ENCODE data around the gene TFCP2.

Gene TFCP2

GRCh38 chr12:51162217-51162616 lies 10.7 kb downstream of the TFCP2 start:
- no peak for DNase-seq (ENCODE audit: extremely low read depth, insufficient read length)
- H3K36me3 ChIP-seq (ENCODE audit: control insufficient read depth, insufficient read depth, low read length), result no peaks in the 10 kb centered on the region; the same call in 1 of the 2 replicates
- TF ChIP-seq, protein P1, sequence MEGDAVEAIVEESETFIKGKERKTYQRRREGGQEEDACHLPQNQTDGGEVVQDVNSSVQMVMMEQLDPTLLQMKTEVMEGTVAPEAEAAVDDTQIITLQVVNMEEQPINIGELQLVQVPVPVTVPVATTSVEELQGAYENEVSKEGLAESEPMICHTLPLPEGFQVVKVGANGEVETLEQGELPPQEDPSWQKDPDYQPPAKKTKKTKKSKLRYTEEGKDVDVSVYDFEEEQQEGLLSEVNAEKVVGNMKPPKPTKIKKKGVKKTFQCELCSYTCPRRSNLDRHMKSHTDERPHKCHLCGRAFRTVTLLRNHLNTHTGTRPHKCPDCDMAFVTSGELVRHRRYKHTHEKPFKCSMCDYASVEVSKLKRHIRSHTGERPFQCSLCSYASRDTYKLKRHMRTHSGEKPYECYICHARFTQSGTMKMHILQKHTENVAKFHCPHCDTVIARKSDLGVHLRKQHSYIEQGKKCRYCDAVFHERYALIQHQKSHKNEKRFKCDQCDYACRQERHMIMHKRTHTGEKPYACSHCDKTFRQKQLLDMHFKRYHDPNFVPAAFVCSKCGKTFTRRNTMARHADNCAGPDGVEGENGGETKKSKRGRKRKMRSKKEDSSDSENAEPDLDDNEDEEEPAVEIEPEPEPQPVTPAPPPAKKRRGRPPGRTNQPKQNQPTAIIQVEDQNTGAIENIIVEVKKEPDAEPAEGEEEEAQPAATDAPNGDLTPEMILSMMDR (IDR thresholded peaks at IDR 0.05; ENCODE audit: insufficient read depth, low read length, poor library complexity, severe bottlenecking), result no peak
- no peaks in the 10 kb centered on the region for H3K27me3 ChIP-seq (replicated peaks; ENCODE audit: control insufficient read depth, insufficient read depth, low read length)
- H3K4me3 ChIP-seq (replicated peaks; ENCODE audit: low read depth, low read length), result no peak overlapping the region

- no peak overlapping the region for H3K4me3 ChIP-seq (replicated peaks; ENCODE audit: low read depth, low read length)
- H3K27me3 ChIP-seq (replicated peaks; ENCODE audit: control insufficient read depth, insufficient read depth, low read length), result no peaks in the 10 kb centered on the region
- no peaks in the 10 kb centered on the region; the same call in 1 of the 2 replicates for H3K36me3 ChIP-seq (ENCODE audit: control insufficient read depth, insufficient read depth, low read length)
- TF ChIP-seq, protein P1 (IDR thresholded peaks at IDR 0.05; ENCODE audit: insufficient read depth, low read length, poor library complexity, severe bottlenecking), result no peak
- DNase-seq (ENCODE audit: extremely low read depth, insufficient read length), result no peak
These were observed 12.0 kb downstream of the TFCP2 start for GRCh38 chr12:51160814-51161459.

GRCh38 chr12:51156245-51156765 lies 16.6 kb downstream of the TFCP2 start:
- H3K27me3 ChIP-seq (replicated peaks; ENCODE audit: control insufficient read depth, insufficient read depth, low read length), result no peaks in the 10 kb centered on the region
- DNase-seq (ENCODE audit: extremely low read depth, insufficient read length), result no peak
- H3K4me3 ChIP-seq (replicated peaks; ENCODE audit: low read depth, low read length), result no peak overlapping the region
- TF ChIP-seq, protein P1 (IDR thresholded peaks at IDR 0.05; ENCODE audit: insufficient read depth, low read length, poor library complexity, severe bottlenecking), result no peak
- no peaks in the 10 kb centered on the region; the same call in 1 of the 2 replicates for H3K36me3 ChIP-seq (ENCODE audit: control insufficient read depth, insufficient read depth, low read length)

GRCh38 chr12:51152953-51153352 lies 20.0 kb downstream of the TFCP2 start:
- no peak overlapping the region for H3K4me3 ChIP-seq (replicated peaks; ENCODE audit: low read depth, low read length)
- no peaks in the 10 kb centered on the region; the same call in none of the 2 replicates for H3K36me3 ChIP-seq (ENCODE audit: control insufficient read depth, insufficient read depth, low read length)
- DNase-seq (ENCODE audit: extremely low read depth, insufficient read length), result no peak
- TF ChIP-seq, protein P1 (IDR thresholded peaks at IDR 0.05; ENCODE audit: insufficient read depth, low read length, poor library complexity, severe bottlenecking), result no peak
- H3K27me3 ChIP-seq (replicated peaks; ENCODE audit: control insufficient read depth, insufficient read depth, low read length), result no peaks in the 10 kb centered on the region

DNA sequence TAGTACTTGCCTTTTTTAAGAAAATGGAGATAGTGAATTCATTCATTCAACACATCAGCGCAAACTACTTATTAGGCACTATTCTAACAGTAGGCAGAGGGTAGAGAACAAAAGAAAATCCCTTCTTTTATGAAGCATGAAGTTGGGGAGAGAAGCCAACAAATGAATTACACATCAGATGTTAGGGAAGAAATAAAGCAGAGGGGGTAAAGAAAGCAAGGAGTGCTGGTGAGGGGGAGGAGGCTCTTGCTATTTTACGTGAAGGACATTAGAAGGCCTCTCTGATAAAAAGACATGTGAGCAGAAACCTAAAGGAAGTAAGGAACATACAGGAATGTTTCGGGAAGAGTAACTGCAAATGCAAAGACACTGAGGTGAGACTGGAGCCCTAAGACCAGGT lies 22.2 kb downstream of the TFCP2 start:
- no peak for DNase-seq (ENCODE audit: extremely low read depth, insufficient read length)
- Histone ChIP-seq H3K27me3 (replicated peaks; ENCODE audit: control insufficient read depth, insufficient read depth, low read length) (no peaks in the 10 kb centered on the region), H3K36me3 (ENCODE audit: control insufficient read depth, insufficient read depth, low read length) (no peaks in the 10 kb centered on the region; the same call in 1 of the 2 replicates), H3K4me3 (replicated peaks; ENCODE audit: low read depth, low read length) (no peak overlapping the region)
- TF ChIP-seq, protein P1 (IDR thresholded peaks at IDR 0.05; ENCODE audit: insufficient read depth, low read length, poor library complexity, severe bottlenecking), result no peak
